ENCODE measurements around the gene PVALEF. TPM values are rescaled to one million over a fixed set of nuclear protein-coding genes. Genes with fewer than 3 reads are reported as not detected.

The PVALEF gene
- total and polyA plus RNA-seq, 2 of the 13 experiments (the other 11 are each of a cell fraction or from before 2014, with no cell fraction given): 0.18 TPM

GRCh38 chr17:81164371-81165245, 699 bp upstream of the PVALEF start (continued):
- TF ChIP-seq ZMAT5 (CRISPR knock-in tag; IDR thresholded peaks at IDR 0.05; ENCODE audit: borderline replicate concordance, low read depth): no peak
- TF ChIP-seq MAFF (IDR thresholded peaks at IDR 0.05; ENCODE audit: low read depth, low read length): no peak
- TF ChIP-seq ZNF563 (CRISPR knock-in tag; IDR thresholded peaks at IDR 0.05): no peak
- no peak for TF ChIP-seq KLF12 (CRISPR knock-in tag; IDR thresholded peaks at IDR 0.05; ENCODE audit: borderline replicate concordance)
- TF ChIP-seq ZBTB34 (CRISPR knock-in tag; IDR thresholded peaks at IDR 0.05): no peak
- TF ChIP-seq LRRFIP1 (CRISPR knock-in tag; conservative IDR thresholded peaks at IDR 0.05): no peak
- 0 out of 2 replicates have a peak, but pooled peaks have one; percentile 45 for TF ChIP-seq ZBTB21 (CRISPR knock-in tag; IDR thresholded peaks at IDR 0.05)
- peak; percentile 18 for TF ChIP-seq SRSF1 (optimal IDR thresholded peaks at IDR 0.05; ENCODE audit: low read depth, low read length)
- TF ChIP-seq SSRP1 (CRISPR knock-in tag; IDR thresholded peaks at IDR 0.05): no peak
- no peak for TF ChIP-seq NCOA1 (CRISPR knock-in tag; IDR thresholded peaks at IDR 0.05)
- TF ChIP-seq ATF4 (CRISPR knock-in tag; IDR thresholded peaks at IDR 0.05): no peak
- TF ChIP-seq ZFP1 (CRISPR knock-in tag; IDR thresholded peaks at IDR 0.05): no peak
- no peak for TF ChIP-seq ZNF530 (CRISPR knock-in tag; IDR thresholded peaks at IDR 0.05; ENCODE audit: low read depth)
- TF ChIP-seq ZNF343 (CRISPR knock-in tag; IDR thresholded peaks at IDR 0.05): peak; percentile 80; the same call in 1 of the 2 replicates
- TF ChIP-seq ZFY (CRISPR knock-in tag; IDR thresholded peaks at IDR 0.05): no peak; the same call in 1 of the 2 replicates
- TF ChIP-seq TAF1 (CRISPR knock-in tag; IDR thresholded peaks at IDR 0.05): no peak; the same call in 1 of the 2 replicates
- TF ChIP-seq ZFP90 (CRISPR knock-in tag; IDR thresholded peaks at IDR 0.05; ENCODE audit: borderline replicate concordance): no peak; the same call in 1 of the 2 replicates
- TF ChIP-seq ZBTB7A (CRISPR knock-in tag; IDR thresholded peaks at IDR 0.05): peak; percentile 86
- no peak for TF ChIP-seq ZNF382 (CRISPR knock-in tag; IDR thresholded peaks at IDR 0.05; ENCODE audit: borderline replicate concordance)
- TF ChIP-seq SCMH1 (CRISPR knock-in tag; IDR thresholded peaks at IDR 0.05; ENCODE audit: borderline replicate concordance): no peak
- no peak for TF ChIP-seq TAF15 (IDR thresholded peaks at IDR 0.05; ENCODE audit: low read depth, low read length, poor library complexity, severe bottlenecking)
- no peak for TF ChIP-seq CTCF (CRISPR knock-in tag; IDR thresholded peaks at IDR 0.05)
- no peak; the same call in 1 of the 2 replicates for TF ChIP-seq PITX1 (CRISPR knock-in tag; IDR thresholded peaks at IDR 0.05)
